Hepatocyte (in vitro differentiated cells): ENCODE data around the gene KCND2. TPM values are rescaled to one million over a fixed set of nuclear protein-coding genes. Genes with fewer than 3 reads are reported as not detected.
"Not testable (repeated sequence)": the region's sequence is repeated elsewhere in the genome, so short reads cannot be mapped to it uniquely, and the experiment has no call there.

ENCODE experiments used
- DNase-seq: peaks from one replicate; pipeline ENCODE4 v3.0.0-alpha.2; 2016; ENCODE audit warnings: low spot score
- H2AFZ ChIP-seq: fragments of 200-600 bp; sonication (generic); 2 replicates; pipeline ENCODE4 v1.6.0; 2016; ENCODE audit warnings: antibody characterized with exemption, mild to moderate bottlenecking
- H3K27ac ChIP-seq: fragments of 200-600 bp; sonication (generic); 2 replicates; pipeline ENCODE4 v1.5.1; 2016; ENCODE audit warnings: mild to moderate bottlenecking
- H3K27me3 ChIP-seq: fragments of 200-600 bp; sonication (generic); 2 replicates; pipeline ENCODE4 v1.6.1; 2016
- H3K36me3 ChIP-seq: fragments of 200-600 bp; sonication (generic); replicated peaks from 2 replicates; pipeline ENCODE4 v1.5.1; 2016; ENCODE audit warnings: low read depth; ENCODE audit not compliant: insufficient read depth
- H3K4me1 ChIP-seq: fragments of 200-600 bp; sonication (generic); 2 replicates; pipeline ENCODE4 v1.5.1; 2016; ENCODE audit warnings: mild to moderate bottlenecking, moderate library complexity; ENCODE audit not compliant: insufficient read depth
- H3K4me2 ChIP-seq: fragments of 200-600 bp; sonication (generic); 2 replicates; pipeline ENCODE4 v1.6.0; 2016
- H3K4me3 ChIP-seq: fragments of 200-600 bp; sonication (generic); 2 replicates; pipeline ENCODE4 v1.5.1; 2016; ENCODE audit warnings: mild to moderate bottlenecking
- H3K79me2 ChIP-seq: fragments of 200-600 bp; sonication (generic); 2 replicates; pipeline ENCODE4 v1.6.0; 2017; ENCODE audit warnings: mild to moderate bottlenecking
- H3K9me2 ChIP-seq: fragments of 200-600 bp; sonication (generic); replicated peaks from 2 replicates; pipeline ENCODE4 v1.6.0; 2017; ENCODE audit warnings: mild to moderate bottlenecking; ENCODE audit not compliant: insufficient read depth
- H3K9me3 ChIP-seq: fragments of 200-600 bp; sonication (generic); 2 replicates; pipeline ENCODE4 v1.5.1; 2016; ENCODE audit warnings: low read depth, mild to moderate bottlenecking
- H4K20me1 ChIP-seq: fragments of 200-600 bp; sonication (generic); 2 replicates; pipeline ENCODE4 v1.6.0; 2016; ENCODE audit warnings: mild to moderate bottlenecking; ENCODE audit not compliant: insufficient read depth, poor library complexity, severe bottlenecking
- CTCF ChIP-seq: fragments of 200-600 bp; sonication (generic); IDR thresholded peaks from 2 replicates; pipeline ENCODE4 v1.5.1; 2016; ENCODE audit warnings: antibody characterized with exemption, mild to moderate bottlenecking; ENCODE audit not compliant: poor library complexity
- EZH2 ChIP-seq: fragments of 200-600 bp; sonication (generic); IDR thresholded peaks from 2 replicates; pipeline ENCODE4 v1.6.1; 2016; ENCODE audit warnings: antibody characterized with exemption, mild to moderate bottlenecking, borderline replicate concordance
- EZH2phosphoT487 ChIP-seq: fragments of 200-600 bp; sonication (generic); IDR thresholded peaks from one replicate; pipeline ENCODE4 v1.6.1; 2018; ENCODE audit warnings: antibody characterized with exemption, mild to moderate bottlenecking, low read depth, moderate library complexity; ENCODE audit not compliant: unreplicated experiment, severe bottlenecking
- whole genome bisulfite sequencing: methylation state at CpG from one replicate; pipeline ENCODE4 v1.1.6; 2016; ENCODE audit warnings: low lambda C conversion rate; ENCODE audit errors: missing lambda C conversion rate; 5-methylcytosine and 5-hydroxymethylcytosine counted together
- polyA plus RNA-seq: library from polyadenylated mRNA; unstranded; fragments of >200 nt; fragmentation: Nextera tagmentation; extraction: Ambion mirVana; gene quantifications from 2 replicates; pipeline ENCODE4 v1.2.1, GENCODE V29; 2016
- total RNA-seq: library from RNA; depleted of rRNA; stranded (reverse); fragments of >200 nt; gene quantifications from 2 replicates; pipeline ENCODE4 v1.2.3, GENCODE V29; 2014

KCND2 gene
- total and polyA plus RNA-seq, 2 experiments from 2014 or later = 0.58 to 3.6 TPM

- no peak overlapping the region for H2AFZ ChIP-seq
These were observed 497.2 kb downstream of the KCND2 start for GRCh38 chr7:120770206-120770605.

GRCh38 chr7:120774481-120774880 is 501.5 kb downstream of the KCND2 start:
- Histone ChIP-seq H3K27ac (no peak overlapping the region), H3K9me3 (no peaks in the 10 kb centered on the region), H3K27me3 (no peaks in the 10 kb centered on the region), H3K4me1 (no peaks in the 10 kb centered on the region), H3K36me3 (no peaks in the 10 kb centered on the region), H2AFZ (no peak overlapping the region), H3K79me2 (no peaks in the 10 kb centered on the region), H3K4me3 (no peak overlapping the region), H4K20me1 (no peaks in the 10 kb centered on the region), H3K9me2 (no peaks in the 10 kb centered on the region), H3K4me2 (no peak overlapping the region)
- TF ChIP-seq CTCF = no peak
- TF ChIP-seq EZH2phosphoT487 = no peak
- no peak for TF ChIP-seq EZH2
- 62% methylated on average over 3 of the region's 3 CpGs for WGBS
- no peak for DNase-seq

More at GRCh38 chr7:120770206-120770605, 497.2 kb downstream of the KCND2 start:
- Histone ChIP-seq H3K9me2 (no peaks in the 10 kb centered on the region), H4K20me1 (no peaks in the 10 kb centered on the region), H3K36me3 (no peaks in the 10 kb centered on the region), H3K4me2 (no peak overlapping the region), H3K4me1 (no peaks in the 10 kb centered on the region), H3K79me2 (no peaks in the 10 kb centered on the region), H3K27me3 (no peaks in the 10 kb centered on the region), H3K4me3 (no peak overlapping the region), H3K27ac (no peak overlapping the region), H3K9me3 (no peaks in the 10 kb centered on the region)
- WGBS = 70% methylated on average over 3 of the region's 3 CpGs
- TF ChIP-seq EZH2 (no peak), EZH2phosphoT487 (no peak), CTCF (no peak)
- DNase-seq = no peak

GRCh38 chr7:120775755-120776154 is 502.8 kb downstream of the KCND2 start:
- no peaks in the 10 kb centered on the region for H3K9me2 ChIP-seq
- no peaks in the 10 kb centered on the region for H4K20me1 ChIP-seq
- no peak overlapping the region for H3K4me2 ChIP-seq
- H2AFZ ChIP-seq = no peak overlapping the region
- no peaks in the 10 kb centered on the region for H3K79me2 ChIP-seq
- TF ChIP-seq CTCF (no peak), EZH2 (no peak)
- H3K9me3 ChIP-seq = no peaks in the 10 kb centered on the region
- H3K36me3 ChIP-seq = no peaks in the 10 kb centered on the region
- DNase-seq = no peak
- H3K27ac ChIP-seq = no peak overlapping the region
- no peaks in the 10 kb centered on the region for H3K4me1 ChIP-seq
- no peaks in the 10 kb centered on the region for H3K27me3 ChIP-seq
- no peak overlapping the region for H3K4me3 ChIP-seq

GRCh38 chr7:120779078-120779477 is 506.1 kb downstream of the KCND2 start:
- WGBS = 67% methylated on average over 8 of the region's 8 CpGs

GRCh38 chr7:120780451-120780850 is 507.5 kb downstream of the KCND2 start:
- H3K4me2 ChIP-seq, H3K27me3 ChIP-seq, H3K4me3 ChIP-seq, H3K9me2 ChIP-seq, H3K36me3 ChIP-seq, H4K20me1 ChIP-seq, H2AFZ ChIP-seq, H3K27ac ChIP-seq, H3K9me3 ChIP-seq, H3K4me1 ChIP-seq, H3K79me2 ChIP-seq, DNase-seq: not testable (repeated sequence)
- 91% methylated on average over 7 of the region's 7 CpGs for WGBS

More at GRCh38 chr7:120779078-120779477, 506.1 kb downstream of the KCND2 start:
- not testable (repeated sequence) for H3K27me3 ChIP-seq, DNase-seq, H4K20me1 ChIP-seq, H2AFZ ChIP-seq, H3K27ac ChIP-seq, H3K79me2 ChIP-seq, H3K4me2 ChIP-seq, H3K4me3 ChIP-seq, H3K9me2 ChIP-seq, H3K36me3 ChIP-seq, H3K4me1 ChIP-seq, H3K9me3 ChIP-seq
